Panc1 (cell line): Measurements from ENCODE around the gene TSKU. TPM values are rescaled to one million over a fixed set of nuclear protein-coding genes. Genes with fewer than 3 reads are reported as not detected.

Experiments used
- ATAC-seq: fragments of 200-7000 bp; cut with Tn5 transposase; 2 replicates; pipeline ENCODE4 v1.9.1; 2020; ENCODE audit warnings: mild to moderate bottlenecking, moderate library complexity
- BruUV-seq: library from RNA; stranded (reverse); fragments of 400-500 nt; replicated peaks from 2 replicates; lab custom pipeline; 2021; lab: Mats Ljungman, UMichigan
- CTCF ChIA-PET: fragments of 300-600 bp; sonication (Branson Sonifier 250); formaldehyde crosslinking; loops from one replicate; lab custom pipeline; 2022; ENCODE audit warnings: antibody characterized with exemption; lab: Charles Lee
- POLR2A ChIA-PET: fragments of 300-600 bp; sonication (Branson Sonifier 250); formaldehyde crosslinking; loops from one replicate; lab custom pipeline; 2022; ENCODE audit warnings: antibody characterized with exemption; lab: Charles Lee
- DNase-seq: peaks from one replicate; pipeline ENCODE4 v3.0.0-alpha.2; 2010; ENCODE audit warnings: low read depth, low spot score
- H3K27ac ChIP-seq: 2 replicates; pipeline ENCODE4 v1.5.1; 2011; ENCODE audit warnings: mild to moderate bottlenecking, low read length, inconsistent platforms
- H3K27me3 ChIP-seq: fragments of 200-500 bp; sonication (Bioruptor generic); 2 replicates; pipeline ENCODE4 v1.6.0; 2014; ENCODE audit warnings: low read length, inconsistent platforms; ENCODE audit not compliant: control insufficient read depth, insufficient read depth
- H3K36me3 ChIP-seq: fragments of 200-500 bp; sonication (Bioruptor generic); 2 replicates; pipeline ENCODE4 v1.5.1; 2014; ENCODE audit warnings: inconsistent platforms, mild to moderate bottlenecking, low read length, moderate library complexity; ENCODE audit not compliant: control insufficient read depth, insufficient read depth
- H3K4me1 ChIP-seq: 2 replicates; pipeline ENCODE4 v1.5.1; 2011; ENCODE audit warnings: inconsistent platforms, mild to moderate bottlenecking, low read length, moderate library complexity; ENCODE audit not compliant: control insufficient read depth, insufficient read depth
- H3K4me3 ChIP-seq, 2 experiments: 2 replicates each; pipeline ENCODE4 v1.5.1; 2011 to 2012; ENCODE audit warnings: low read depth in 2 of 2, low read length in 2 of 2, mild to moderate bottlenecking in 2 of 2, inconsistent platforms in 1 of 2, moderate library complexity in 1 of 2
- H3K9me3 ChIP-seq: fragments of 200-500 bp; sonication (Bioruptor generic); 2 replicates; pipeline ENCODE4 v1.5.1; 2014; ENCODE audit warnings: low read depth, mild to moderate bottlenecking, inconsistent platforms, low read length, moderate library complexity; ENCODE audit not compliant: control insufficient read depth, insufficient read depth
- CTCF ChIP-seq: fragments of 450-650 bp; IDR thresholded peaks from 2 replicates; pipeline ENCODE4 v1.5.1; 2017; ENCODE audit warnings: mild to moderate bottlenecking
- POLR2AphosphoS5 ChIP-seq: IDR thresholded peaks from 2 replicates; pipeline ENCODE4 v1.6.1; 2012; ENCODE audit warnings: mild to moderate bottlenecking, low read depth, low read length, moderate library complexity
- REST ChIP-seq, 2 experiments: IDR thresholded peaks; 2 replicates each; pipeline ENCODE4 v1.6.1; 2011 to 2012; ENCODE audit warnings: low read depth in 2 of 2, control low read depth in 1 of 2, low read length in 1 of 2, mild to moderate bottlenecking in 1 of 2, moderate library complexity in 1 of 2; ENCODE audit not compliant: insufficient read depth in 1 of 2
- SIN3A ChIP-seq: IDR thresholded peaks from 2 replicates; pipeline ENCODE4 v1.6.1; 2012; ENCODE audit warnings: low read depth, mild to moderate bottlenecking, low read length, moderate library complexity, borderline replicate concordance; ENCODE audit not compliant: insufficient read depth
- TCF7L2 ChIP-seq: IDR thresholded peaks from 2 replicates; pipeline ENCODE4 v1.6.1; 2011; ENCODE audit warnings: mild to moderate bottlenecking, low read depth, low read length, inconsistent platforms
- in situ Hi-C: cut with HindIII; loops from 2 replicates; pipeline ENCODE4 v1.10.0; 2016; ENCODE audit warnings: low sequenced_read_pairs, low pct_unique_long_range_greater_than_20kb
- intact Hi-C: fragments of 100-400 bp; cut with micrococcal nuclease; formaldehyde crosslinking; loops from one replicate; pipeline ENCODE4 v1.10.0; 2022; ENCODE audit not compliant: unreplicated experiment
- total RNA-seq: library from RNA; stranded (reverse); gene quantifications from one replicate; pipeline ENCODE4 v1.2.1, GENCODE V29; 2021; ENCODE audit not compliant: unreplicated experiment

Gene TSKU
- total RNA-seq, 1 experiment from 2014 or later: 31.4 TPM

- Histone ChIP-seq H3K27ac (no peak overlapping the region), H3K27me3 (no peaks in the 10 kb centered on the region), H3K9me3 (no peaks in the 10 kb centered on the region), H3K4me1 (peaks cover 10% of the 10 kb centered on the region), H3K36me3 (no peaks in the 10 kb centered on the region; the same call in 1 of the 2 replicates), H3K4me3 (no peak overlapping the region)
- ATAC-seq: no peak
- ChIA-PET CTCF (no interaction called here), POLR2A (no interaction called here)
- no TSS peak for BruUV-seq
- DNase-seq: no peak
- intact Hi-C loops: no loop called here
- in situ Hi-C loops: no loop called here
- TF ChIP-seq REST (IDR thresholded peaks at IDR 0.05; ENCODE audit: insufficient read depth in 1 of 2, low read depth in 2 of 2, low read length in 1 of 2) (no peak), POLR2AphosphoS5 (no peak), CTCF (no peak), TCF7L2 (no peak), SIN3A (no peak)
Observed at GRCh38 chr11:76792505-76793264, 9.5 kb downstream of the TSKU start.

- H3K9me3 ChIP-seq: no peaks in the 10 kb centered on the region
- intact Hi-C loops (no loop called here), in situ Hi-C loops (no loop called here)
- no peak for TF ChIP-seq REST (IDR thresholded peaks at IDR 0.05; ENCODE audit: insufficient read depth in 1 of 2, low read depth in 2 of 2, low read length in 1 of 2)
- no peak for TF ChIP-seq TCF7L2
- no peak for TF ChIP-seq POLR2AphosphoS5
- TF ChIP-seq SIN3A: no peak
- no peak for TF ChIP-seq CTCF
- CTCF ChIA-PET: interaction anchor here (1.1 kb wide), 1 partner anchor 59 kb away, joined by 3 read pairs; no protein-coding TSS in a partner anchor
- no peak overlapping the region for H3K27ac ChIP-seq
- no peaks in the 10 kb centered on the region; the same call in 1 of the 2 replicates for H3K36me3 ChIP-seq
- no peak for DNase-seq
- H3K4me3 ChIP-seq: no peak overlapping the region
- H3K4me1 ChIP-seq: peaks cover 1% of the 10 kb centered on the region
- no peak for ATAC-seq
- H3K27me3 ChIP-seq: no peaks in the 10 kb centered on the region
- BruUV-seq: no TSS peak
- POLR2A ChIA-PET: no interaction called here
Observed at GRCh38 chr11:76793391-76794291, 10.5 kb downstream of the TSKU start.
